ENCODE results near the gene RAB3C. TPM values are rescaled to one million over a fixed set of nuclear protein-coding genes. Genes with fewer than 3 reads are reported as not detected.

The RAB3C gene
- total RNA-seq, 1 donor from 2014 or later, result 16.1 TPM

DNA sequence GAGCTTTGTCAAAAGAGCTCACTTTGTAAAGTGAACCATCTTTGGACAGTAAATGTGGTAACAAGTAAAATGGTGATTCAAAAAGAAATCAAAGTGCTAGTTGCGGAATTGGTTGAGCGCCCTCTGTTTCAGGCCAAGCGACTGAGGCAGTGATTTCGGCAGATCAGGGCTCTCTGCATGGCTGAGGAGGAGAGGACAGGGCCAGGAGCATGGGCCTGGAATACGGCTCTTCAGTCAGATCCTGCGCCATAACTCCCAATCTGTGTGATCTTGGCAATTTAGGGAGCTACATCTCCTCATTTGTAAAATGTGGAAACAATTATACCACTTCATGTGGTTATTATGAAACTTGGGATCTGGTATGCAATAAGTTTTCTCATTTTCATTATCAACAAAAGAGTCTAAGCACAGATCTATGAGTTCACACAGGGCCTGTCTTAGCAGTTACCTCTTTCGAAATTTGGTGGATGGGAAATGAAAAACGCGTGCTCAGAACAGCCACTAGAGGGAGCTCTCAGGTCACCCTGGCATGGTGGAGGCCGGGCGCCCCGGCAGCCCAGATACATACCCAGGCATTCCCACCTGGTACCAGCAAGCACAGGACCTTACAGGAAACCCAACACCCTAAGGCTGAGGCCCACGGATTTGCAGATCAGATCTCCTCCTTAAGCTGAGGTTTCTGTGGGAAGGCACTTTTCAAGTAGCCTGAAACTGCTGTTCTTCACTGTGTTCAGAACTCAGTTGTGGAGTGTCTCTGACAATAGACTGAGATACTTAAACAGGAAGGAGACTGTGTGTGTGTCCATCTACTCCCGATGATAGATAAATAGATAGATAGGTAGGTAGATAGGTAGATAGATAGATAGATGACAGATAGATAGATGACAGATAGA is 303.7 kb downstream of the RAB3C start:
- DNase-seq (ENCODE audit: low spot score), result peak; percentile 68
- Mint-ChIP-seq H3K27me3 (ENCODE audit: unreplicated experiment) (no peaks in the 10 kb centered on the region), H3K36me3 (ENCODE audit: low read depth, unreplicated experiment) (no peaks in the 10 kb centered on the region), H3K4me1 (ENCODE audit: unreplicated experiment) (peaks cover 14% of the 10 kb centered on the region), H3K27ac (ENCODE audit: unreplicated experiment) (no peak overlapping the region), H3K9me3 (ENCODE audit: unreplicated experiment) (no peaks in the 10 kb centered on the region), H3K4me3 (ENCODE audit: unreplicated experiment) (no peak overlapping the region)
- TF ChIP-seq, protein P1, sequence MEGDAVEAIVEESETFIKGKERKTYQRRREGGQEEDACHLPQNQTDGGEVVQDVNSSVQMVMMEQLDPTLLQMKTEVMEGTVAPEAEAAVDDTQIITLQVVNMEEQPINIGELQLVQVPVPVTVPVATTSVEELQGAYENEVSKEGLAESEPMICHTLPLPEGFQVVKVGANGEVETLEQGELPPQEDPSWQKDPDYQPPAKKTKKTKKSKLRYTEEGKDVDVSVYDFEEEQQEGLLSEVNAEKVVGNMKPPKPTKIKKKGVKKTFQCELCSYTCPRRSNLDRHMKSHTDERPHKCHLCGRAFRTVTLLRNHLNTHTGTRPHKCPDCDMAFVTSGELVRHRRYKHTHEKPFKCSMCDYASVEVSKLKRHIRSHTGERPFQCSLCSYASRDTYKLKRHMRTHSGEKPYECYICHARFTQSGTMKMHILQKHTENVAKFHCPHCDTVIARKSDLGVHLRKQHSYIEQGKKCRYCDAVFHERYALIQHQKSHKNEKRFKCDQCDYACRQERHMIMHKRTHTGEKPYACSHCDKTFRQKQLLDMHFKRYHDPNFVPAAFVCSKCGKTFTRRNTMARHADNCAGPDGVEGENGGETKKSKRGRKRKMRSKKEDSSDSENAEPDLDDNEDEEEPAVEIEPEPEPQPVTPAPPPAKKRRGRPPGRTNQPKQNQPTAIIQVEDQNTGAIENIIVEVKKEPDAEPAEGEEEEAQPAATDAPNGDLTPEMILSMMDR (IDR thresholded peaks at IDR 0.05; ENCODE audit: unreplicated experiment), result peak; percentile 91

DNA sequence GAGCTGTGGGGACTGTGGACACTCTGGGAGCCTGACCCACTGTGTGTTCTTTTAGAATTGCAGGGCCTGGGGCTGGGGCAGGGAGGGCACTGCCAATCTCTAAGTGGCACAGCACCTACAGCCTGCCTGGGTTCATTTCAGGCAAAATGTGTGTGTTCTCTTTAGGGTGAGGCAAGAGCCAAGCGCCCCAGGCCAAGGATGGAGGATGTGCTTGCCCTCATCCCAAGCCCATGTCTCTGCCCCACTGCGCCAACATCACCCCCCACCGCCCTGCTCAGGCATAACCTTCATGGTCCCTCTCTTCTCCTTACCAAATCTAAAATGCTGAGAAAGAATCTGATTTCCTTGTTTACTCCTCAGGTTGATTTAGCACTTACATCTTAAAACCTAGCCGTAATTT is 304.4 kb downstream of the RAB3C start:
- Mint-ChIP-seq H3K27ac (ENCODE audit: unreplicated experiment) (no peak overlapping the region), H3K27me3 (ENCODE audit: unreplicated experiment) (no peaks in the 10 kb centered on the region), H3K36me3 (ENCODE audit: low read depth, unreplicated experiment) (no peaks in the 10 kb centered on the region), H3K4me1 (ENCODE audit: unreplicated experiment) (peaks cover 14% of the 10 kb centered on the region), H3K9me3 (ENCODE audit: unreplicated experiment) (no peaks in the 10 kb centered on the region), H3K4me3 (ENCODE audit: unreplicated experiment) (no peak overlapping the region)
- DNase-seq (ENCODE audit: low spot score), result no peak
- TF ChIP-seq, protein P1 (IDR thresholded peaks at IDR 0.05; ENCODE audit: unreplicated experiment), result no peak

DNA sequence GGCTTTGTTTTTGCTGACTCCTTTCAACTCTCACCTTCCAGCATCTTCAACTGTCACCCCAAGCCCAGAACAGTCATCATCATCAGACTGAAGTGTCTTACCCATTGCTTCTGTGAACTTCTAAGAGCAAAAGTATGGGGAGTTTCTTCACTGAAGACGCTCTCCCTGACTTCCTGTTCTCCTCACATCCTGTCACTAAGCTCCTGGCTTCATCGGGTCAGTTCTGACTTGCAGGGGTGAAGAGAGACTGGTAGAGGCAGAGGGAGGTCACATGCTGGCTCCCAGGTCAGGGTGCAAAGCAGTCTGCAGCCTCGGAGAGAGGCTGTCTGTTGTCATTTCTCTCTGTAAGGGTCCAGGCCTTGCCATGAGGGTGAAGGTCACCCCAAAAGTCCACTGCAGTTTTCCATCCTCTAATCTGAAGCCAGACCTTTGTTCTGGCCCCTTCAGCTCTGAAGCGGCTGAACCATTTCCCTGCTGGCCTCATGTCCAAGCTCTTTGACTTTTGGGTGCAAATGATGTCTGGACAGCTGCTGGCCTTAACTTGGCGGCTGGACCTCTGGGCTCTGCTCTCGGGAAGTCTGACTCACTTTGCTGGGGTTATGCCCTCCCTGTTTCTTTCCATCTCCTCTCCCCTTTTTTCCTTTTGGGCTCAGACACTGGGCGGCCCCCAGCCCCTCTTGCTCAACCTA is 305.0 kb downstream of the RAB3C start:
- DNase-seq (ENCODE audit: low spot score), result no peak
- no peaks in the 10 kb centered on the region for H3K27me3 Mint-ChIP-seq (ENCODE audit: unreplicated experiment)
- no peak overlapping the region for H3K4me3 Mint-ChIP-seq (ENCODE audit: unreplicated experiment)
- no peak overlapping the region for H3K27ac Mint-ChIP-seq (ENCODE audit: unreplicated experiment)
- peaks cover 14% of the 10 kb centered on the region for H3K4me1 Mint-ChIP-seq (ENCODE audit: unreplicated experiment)
- no peaks in the 10 kb centered on the region for H3K36me3 Mint-ChIP-seq (ENCODE audit: low read depth, unreplicated experiment)
- TF ChIP-seq, protein P1 (IDR thresholded peaks at IDR 0.05; ENCODE audit: unreplicated experiment), result no peak
- no peaks in the 10 kb centered on the region for H3K9me3 Mint-ChIP-seq (ENCODE audit: unreplicated experiment)

DNA sequence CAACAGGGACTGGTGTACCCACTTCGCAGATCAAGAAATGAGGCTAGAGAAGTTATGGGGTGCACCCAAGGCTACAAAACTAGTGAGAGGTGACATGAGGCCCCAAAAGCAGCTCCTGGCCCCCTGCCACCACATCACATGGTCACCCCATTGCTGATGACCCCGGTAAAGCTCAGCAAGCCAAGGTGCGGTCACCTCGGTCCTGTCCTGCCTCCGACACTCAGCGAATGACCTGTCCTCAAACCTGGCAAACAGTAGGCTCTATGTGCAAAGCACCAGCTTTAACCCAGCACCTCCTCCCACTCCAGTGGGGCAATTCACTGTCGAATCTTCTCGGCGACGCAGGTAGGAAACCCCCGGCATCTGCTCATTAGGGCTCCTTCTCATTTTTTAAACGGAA is 307.4 kb downstream of the RAB3C start:
- TF ChIP-seq, protein P1 (IDR thresholded peaks at IDR 0.05; ENCODE audit: unreplicated experiment), result no peak

DNA sequence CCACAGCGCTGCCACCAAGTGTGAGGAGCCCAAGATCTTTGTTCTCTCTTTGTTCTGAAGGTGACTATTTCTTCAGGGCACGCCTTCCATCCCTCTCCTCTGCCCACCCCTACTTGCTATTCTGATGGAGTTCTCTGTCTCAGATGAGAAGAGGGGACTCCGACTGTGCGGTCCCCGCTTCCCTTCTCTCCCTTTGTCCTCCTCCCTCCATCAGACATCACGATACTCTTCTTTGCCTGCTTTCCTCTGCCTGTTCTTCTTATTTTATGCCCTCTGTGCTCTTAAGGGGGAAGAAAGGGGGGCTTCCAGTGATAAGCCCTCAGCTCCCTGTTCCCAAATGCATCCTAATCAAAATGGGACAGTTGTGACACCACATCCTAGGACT is 307.8 kb downstream of the RAB3C start:
- TF ChIP-seq, protein P1 (IDR thresholded peaks at IDR 0.05; ENCODE audit: unreplicated experiment), result no peak
- Mint-ChIP-seq H3K4me1 (ENCODE audit: unreplicated experiment) (peaks cover 14% of the 10 kb centered on the region), H3K9me3 (ENCODE audit: unreplicated experiment) (no peaks in the 10 kb centered on the region), H3K4me3 (ENCODE audit: unreplicated experiment) (no peak overlapping the region), H3K27ac (ENCODE audit: unreplicated experiment) (no peak overlapping the region), H3K36me3 (ENCODE audit: low read depth, unreplicated experiment) (no peaks in the 10 kb centered on the region), H3K27me3 (ENCODE audit: unreplicated experiment) (no peaks in the 10 kb centered on the region)
- no peak for DNase-seq (ENCODE audit: low spot score)

More for the DNA sequence above, 307.4 kb downstream of the RAB3C start:
- peaks cover 14% of the 10 kb centered on the region for H3K4me1 Mint-ChIP-seq (ENCODE audit: unreplicated experiment)
- H3K4me3 Mint-ChIP-seq (ENCODE audit: unreplicated experiment), result no peak overlapping the region
- no peaks in the 10 kb centered on the region for H3K27me3 Mint-ChIP-seq (ENCODE audit: unreplicated experiment)
- no peak for DNase-seq (ENCODE audit: low spot score)
- H3K27ac Mint-ChIP-seq (ENCODE audit: unreplicated experiment), result no peak overlapping the region
- no peaks in the 10 kb centered on the region for H3K36me3 Mint-ChIP-seq (ENCODE audit: low read depth, unreplicated experiment)
- H3K9me3 Mint-ChIP-seq (ENCODE audit: unreplicated experiment), result no peaks in the 10 kb centered on the region
